22Rv1 (cell line): ENCODE measurements around the gene RASGRP2.

Source experiments
- CTCF ChIP-seq: fragments of 450-650 bp; IDR thresholded peaks from 2 replicates; pipeline ENCODE4 v1.5.1; 2017; ENCODE audit warnings: mild to moderate bottlenecking
- ZFX ChIP-seq: fragments of 450-650 bp; IDR thresholded peaks from 2 replicates; pipeline ENCODE4 v1.6.1; 2017; ENCODE audit warnings: antibody characterized with exemption, borderline replicate concordance

DNA sequence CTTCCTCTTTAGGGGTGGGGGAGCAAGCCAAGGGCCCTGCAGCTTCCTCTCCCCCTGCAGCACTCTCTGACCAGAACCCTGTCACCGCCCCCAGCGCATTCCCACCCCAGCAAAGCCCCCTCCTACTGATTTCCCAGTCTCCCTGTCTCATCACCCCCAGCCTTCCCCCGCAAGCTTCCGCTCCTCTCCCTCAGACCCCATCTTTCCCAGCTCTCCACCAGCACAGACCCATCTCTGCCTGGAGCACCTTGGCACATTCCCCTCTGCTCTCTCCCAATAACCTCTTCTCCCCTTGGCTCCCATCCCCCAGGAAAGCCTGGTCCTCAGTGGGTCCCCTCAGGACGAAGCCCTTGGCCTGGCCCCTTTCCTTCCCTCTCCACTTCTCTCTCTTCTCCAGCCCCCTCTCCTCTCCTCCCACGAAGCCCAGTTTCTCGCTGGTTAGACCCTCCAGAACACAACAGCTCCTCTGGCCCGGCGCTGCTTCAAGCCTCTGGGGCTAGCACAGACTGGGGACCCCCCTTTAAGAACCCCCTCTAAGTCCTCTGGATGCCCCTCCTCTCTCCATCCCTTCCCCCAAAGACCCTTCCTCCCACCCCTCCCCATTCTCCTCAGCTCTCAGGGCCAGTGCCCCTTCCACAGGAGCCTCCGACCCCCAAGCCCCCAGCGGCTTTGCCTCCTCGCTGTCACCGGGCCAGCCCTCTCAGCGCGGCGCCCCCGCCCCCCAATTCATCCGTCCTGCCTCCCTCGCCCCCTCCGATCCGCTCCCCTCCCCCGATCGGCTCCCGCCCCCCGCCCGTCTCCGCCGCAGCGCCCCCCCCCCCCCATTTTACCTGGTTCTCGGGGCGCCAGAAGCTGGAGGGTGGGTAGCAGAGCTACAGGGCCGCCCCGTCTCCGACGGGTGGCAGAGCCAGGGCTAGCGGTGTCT lies 21.5 kb downstream of the RASGRP2 start:
- TF ChIP-seq CTCF (no peak), ZFX (no peak)
